GM12873 (cell line): ENCODE measurements around the gene ODF4.

Experiments used
- CTCF ChIP-seq: IDR thresholded peaks from 2 replicates; pipeline ENCODE4 v1.5.1; 2012; ENCODE audit warnings: low read depth, mild to moderate bottlenecking, moderate library complexity, low read length, control low read depth; ENCODE audit not compliant: insufficient read depth; ENCODE audit errors: missing control alignments

The ODF4 gene

GRCh38 chr17:8392674-8393469 lies 53.2 kb downstream of the ODF4 start:
- TF ChIP-seq CTCF: no peak

GRCh38 chr17:8393470-8394231 lies 54.0 kb downstream of the ODF4 start:
- no peak for TF ChIP-seq CTCF
